ENCODE data around the gene KMT2C. TPM values are rescaled to one million over a fixed set of nuclear protein-coding genes. Genes with fewer than 3 reads are reported as not detected.

Gene KMT2C
- polyA plus RNA-seq, 1 experiment: 16.7 TPM

DNA sequence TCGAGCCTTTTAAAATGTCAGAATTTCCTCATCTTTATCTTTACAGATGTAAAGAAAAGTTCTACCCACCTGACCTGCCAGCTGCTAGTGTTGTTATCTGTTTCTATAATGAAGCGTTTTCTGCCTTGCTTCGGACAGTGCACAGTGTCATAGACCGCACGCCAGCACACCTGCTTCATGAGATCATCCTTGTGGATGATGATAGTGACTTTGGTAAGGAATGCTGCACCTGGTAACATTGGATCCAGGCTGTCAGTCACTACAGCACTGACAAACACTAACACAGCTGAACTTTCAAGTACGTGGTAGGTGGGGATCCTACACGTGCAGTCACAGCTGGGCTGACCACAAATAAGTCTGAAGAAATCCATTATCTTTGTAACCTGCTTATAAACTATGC, 332.7 kb downstream of the KMT2C start:
- Histone ChIP-seq H3K27ac (ENCODE audit: low read depth, low read length) (no peak overlapping the region), H3K4me3 (ENCODE audit: low read depth, low read length) (no peak overlapping the region), H3K27me3 (ENCODE audit: control insufficient read depth, insufficient read depth, low read length) (no peaks in the 10 kb centered on the region), H3K9me3 (ENCODE audit: control insufficient read depth, insufficient read depth, low read length) (no peaks in the 10 kb centered on the region)
- no peak for DNase-seq (ENCODE audit: low read depth, low spot score)
- POLR2A ChIA-PET: no interaction called here
- CTCF ChIA-PET: no interaction called here
- TF ChIP-seq, protein P1, sequence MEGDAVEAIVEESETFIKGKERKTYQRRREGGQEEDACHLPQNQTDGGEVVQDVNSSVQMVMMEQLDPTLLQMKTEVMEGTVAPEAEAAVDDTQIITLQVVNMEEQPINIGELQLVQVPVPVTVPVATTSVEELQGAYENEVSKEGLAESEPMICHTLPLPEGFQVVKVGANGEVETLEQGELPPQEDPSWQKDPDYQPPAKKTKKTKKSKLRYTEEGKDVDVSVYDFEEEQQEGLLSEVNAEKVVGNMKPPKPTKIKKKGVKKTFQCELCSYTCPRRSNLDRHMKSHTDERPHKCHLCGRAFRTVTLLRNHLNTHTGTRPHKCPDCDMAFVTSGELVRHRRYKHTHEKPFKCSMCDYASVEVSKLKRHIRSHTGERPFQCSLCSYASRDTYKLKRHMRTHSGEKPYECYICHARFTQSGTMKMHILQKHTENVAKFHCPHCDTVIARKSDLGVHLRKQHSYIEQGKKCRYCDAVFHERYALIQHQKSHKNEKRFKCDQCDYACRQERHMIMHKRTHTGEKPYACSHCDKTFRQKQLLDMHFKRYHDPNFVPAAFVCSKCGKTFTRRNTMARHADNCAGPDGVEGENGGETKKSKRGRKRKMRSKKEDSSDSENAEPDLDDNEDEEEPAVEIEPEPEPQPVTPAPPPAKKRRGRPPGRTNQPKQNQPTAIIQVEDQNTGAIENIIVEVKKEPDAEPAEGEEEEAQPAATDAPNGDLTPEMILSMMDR (IDR thresholded peaks at IDR 0.05; ENCODE audit: low read depth, low read length): no peak

DNA sequence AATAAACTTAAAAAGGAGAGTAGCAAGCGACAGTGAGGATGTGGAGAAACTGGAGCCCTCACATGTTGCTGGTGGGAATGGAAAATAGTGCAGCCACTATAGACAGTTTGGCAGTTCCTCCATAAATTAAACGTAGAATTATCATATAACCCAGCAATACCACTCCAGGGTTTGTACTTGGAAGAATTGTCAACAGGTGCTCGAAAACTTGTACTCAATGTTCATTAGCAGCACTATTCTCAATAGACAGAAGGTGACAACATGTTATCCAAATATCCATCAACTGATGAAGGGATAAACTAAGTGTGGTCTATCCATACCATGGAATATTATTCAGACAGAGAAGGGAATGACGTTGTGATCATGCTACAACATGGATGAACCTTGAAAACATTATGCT, 338.5 kb downstream of the KMT2C start:
- no peak for DNase-seq (ENCODE audit: low read depth, low spot score)
- Histone ChIP-seq H3K27me3 (ENCODE audit: control insufficient read depth, insufficient read depth, low read length) (no peaks in the 10 kb centered on the region), H3K27ac (ENCODE audit: low read depth, low read length) (no peak overlapping the region), H3K4me3 (ENCODE audit: low read depth, low read length) (no peak overlapping the region), H3K9me3 (ENCODE audit: control insufficient read depth, insufficient read depth, low read length) (no peaks in the 10 kb centered on the region)
- POLR2A ChIA-PET: no interaction called here
- CTCF ChIA-PET: no interaction called here
- TF ChIP-seq, protein P1 (IDR thresholded peaks at IDR 0.05; ENCODE audit: low read depth, low read length): no peak

DNA sequence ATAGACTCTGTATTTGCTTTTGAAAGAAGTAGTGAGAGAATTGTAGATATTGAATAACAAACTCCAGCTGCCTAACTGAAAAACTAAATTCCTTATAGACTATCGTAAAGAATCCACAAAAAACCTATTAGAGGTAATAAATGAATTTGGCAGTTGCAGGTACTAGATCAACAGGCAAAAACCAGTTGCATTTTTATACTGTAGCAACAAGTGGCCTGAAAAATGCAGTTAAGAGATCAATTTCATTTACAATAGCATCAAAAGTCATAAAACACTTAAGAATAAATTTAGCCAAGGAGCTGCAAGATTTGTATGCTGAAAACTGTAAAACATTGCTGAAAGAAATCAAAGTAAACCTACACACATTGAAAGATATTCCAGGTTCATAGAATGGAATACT, 340.0 kb downstream of the KMT2C start:
- ChIA-PET CTCF (interaction anchor here (1.4 kb wide), 1 partner anchor 313 kb away, joined by 5 read pairs; no protein-coding TSS in a partner anchor), POLR2A (no interaction called here)
- no peak for DNase-seq (ENCODE audit: low read depth, low spot score)
- no peak overlapping the region for H3K4me3 ChIP-seq (ENCODE audit: low read depth, low read length)
- TF ChIP-seq, protein P1 (IDR thresholded peaks at IDR 0.05; ENCODE audit: low read depth, low read length): no peak
- no peak overlapping the region for H3K27ac ChIP-seq (ENCODE audit: low read depth, low read length)
- no peaks in the 10 kb centered on the region; the same call in 1 of the 2 replicates for H3K9me3 ChIP-seq (ENCODE audit: control insufficient read depth, insufficient read depth, low read length)
- H3K27me3 ChIP-seq (ENCODE audit: control insufficient read depth, insufficient read depth, low read length): no peaks in the 10 kb centered on the region

DNA sequence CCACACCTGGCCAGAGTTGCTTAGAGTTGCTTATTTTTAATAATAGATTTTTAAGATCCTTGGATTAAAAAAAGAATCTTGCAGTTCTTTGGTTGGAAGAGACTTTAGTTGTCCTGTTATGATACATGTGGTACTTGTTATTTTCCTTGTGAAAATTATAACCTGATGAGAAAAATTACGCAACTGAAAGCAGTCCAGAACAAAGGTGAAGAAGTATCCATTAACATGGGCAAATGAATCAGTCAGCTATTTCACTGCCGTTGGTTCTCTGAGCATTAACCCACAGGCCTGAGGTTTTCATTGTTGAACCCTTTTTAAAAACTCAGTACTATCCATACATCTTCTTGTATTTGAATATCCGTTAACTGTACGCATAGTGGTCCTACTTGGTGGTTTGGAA, 342.1 kb downstream of the KMT2C start:
- Histone ChIP-seq H3K27ac (ENCODE audit: low read depth, low read length) (no peak overlapping the region), H3K4me3 (ENCODE audit: low read depth, low read length) (no peak overlapping the region), H3K27me3 (ENCODE audit: control insufficient read depth, insufficient read depth, low read length) (no peaks in the 10 kb centered on the region), H3K9me3 (ENCODE audit: control insufficient read depth, insufficient read depth, low read length) (peaks cover 8% of the 10 kb centered on the region)
- ChIA-PET POLR2A (no interaction called here), CTCF (interaction anchor here (1.1 kb wide), 1 partner anchor 17 kb away, joined by 4 read pairs; no protein-coding TSS in a partner anchor)
- DNase-seq (ENCODE audit: low read depth, low spot score): no peak
- TF ChIP-seq, protein P1 (IDR thresholded peaks at IDR 0.05; ENCODE audit: low read depth, low read length): no peak

DNA sequence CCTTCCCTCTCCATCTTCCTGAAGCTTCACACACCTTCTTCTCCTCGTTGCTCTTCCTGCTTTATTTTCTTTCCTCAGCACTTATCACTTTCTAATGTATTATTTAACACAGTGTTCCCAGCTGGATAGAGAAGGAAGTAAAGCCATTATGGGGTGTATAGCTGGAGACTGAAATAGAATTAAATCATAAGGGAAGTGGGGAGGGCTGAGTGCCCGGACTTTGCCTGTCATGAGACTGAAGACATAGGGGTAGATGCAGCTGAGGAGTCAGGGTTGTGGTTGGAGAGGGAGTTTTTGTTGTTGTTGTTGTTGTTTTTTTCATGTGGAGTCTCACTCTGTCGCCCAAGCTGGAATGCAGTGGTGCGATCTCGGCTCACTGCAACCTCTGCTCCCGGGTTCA, 345.1 kb downstream of the KMT2C start:
- no peak for DNase-seq (ENCODE audit: low read depth, low spot score)
- ChIA-PET POLR2A (no interaction called here), CTCF (no interaction called here)
- no peak overlapping the region for H3K4me3 ChIP-seq (ENCODE audit: low read depth, low read length)
- TF ChIP-seq, protein P1 (IDR thresholded peaks at IDR 0.05; ENCODE audit: low read depth, low read length): no peak
- peaks cover 8% of the 10 kb centered on the region for H3K9me3 ChIP-seq (ENCODE audit: control insufficient read depth, insufficient read depth, low read length)
- no peaks in the 10 kb centered on the region for H3K27me3 ChIP-seq (ENCODE audit: control insufficient read depth, insufficient read depth, low read length)
- no peak overlapping the region for H3K27ac ChIP-seq (ENCODE audit: low read depth, low read length)
